ENCODE data around the gene HSPA4. TPM values are rescaled to one million over a fixed set of nuclear protein-coding genes. Genes with fewer than 3 reads are reported as not detected.

HSPA4 gene
- total RNA-seq, 2 donors from 2014 or later: 55.3 to 59.0 TPM

DNA sequence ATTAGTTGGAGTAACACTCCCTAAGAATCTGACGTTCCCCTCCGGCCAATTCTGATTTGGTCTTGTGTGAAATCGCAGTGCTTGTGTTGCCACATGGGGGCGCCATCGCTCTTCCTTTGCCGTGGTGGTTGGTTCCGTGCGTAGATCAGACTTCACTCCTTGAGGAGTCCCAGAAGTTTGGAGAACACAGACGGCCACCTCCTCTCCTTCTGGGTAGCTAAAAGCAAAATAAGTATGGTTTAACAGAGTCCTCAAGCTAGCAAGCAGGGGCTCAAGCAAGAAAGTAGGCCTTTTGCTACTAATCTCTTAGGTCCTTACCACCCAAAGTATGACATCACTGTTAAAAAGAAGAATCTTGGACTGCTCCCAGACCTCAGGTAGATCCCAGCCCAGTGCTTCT, 59.5 kb downstream of the HSPA4 start:
- Histone ChIP-seq H3K27ac (peak overlapping the region in 1 of 2 donors; percentile 33), H3K4me1 (ENCODE audit: control insufficient read depth in 1 of 2, low read depth in 2 of 2) (peaks cover 13 to 19% of the 10 kb centered on the region in 2 donors), H3K36me3 (no peaks in the 10 kb centered on the region), H3K9me3 (no peaks in the 10 kb centered on the region), H3K27me3 (replicated peaks; ENCODE audit: insufficient read depth) (no peaks in the 10 kb centered on the region), H3K4me3 (no peak overlapping the region)
- TF ChIP-seq, protein P1, sequence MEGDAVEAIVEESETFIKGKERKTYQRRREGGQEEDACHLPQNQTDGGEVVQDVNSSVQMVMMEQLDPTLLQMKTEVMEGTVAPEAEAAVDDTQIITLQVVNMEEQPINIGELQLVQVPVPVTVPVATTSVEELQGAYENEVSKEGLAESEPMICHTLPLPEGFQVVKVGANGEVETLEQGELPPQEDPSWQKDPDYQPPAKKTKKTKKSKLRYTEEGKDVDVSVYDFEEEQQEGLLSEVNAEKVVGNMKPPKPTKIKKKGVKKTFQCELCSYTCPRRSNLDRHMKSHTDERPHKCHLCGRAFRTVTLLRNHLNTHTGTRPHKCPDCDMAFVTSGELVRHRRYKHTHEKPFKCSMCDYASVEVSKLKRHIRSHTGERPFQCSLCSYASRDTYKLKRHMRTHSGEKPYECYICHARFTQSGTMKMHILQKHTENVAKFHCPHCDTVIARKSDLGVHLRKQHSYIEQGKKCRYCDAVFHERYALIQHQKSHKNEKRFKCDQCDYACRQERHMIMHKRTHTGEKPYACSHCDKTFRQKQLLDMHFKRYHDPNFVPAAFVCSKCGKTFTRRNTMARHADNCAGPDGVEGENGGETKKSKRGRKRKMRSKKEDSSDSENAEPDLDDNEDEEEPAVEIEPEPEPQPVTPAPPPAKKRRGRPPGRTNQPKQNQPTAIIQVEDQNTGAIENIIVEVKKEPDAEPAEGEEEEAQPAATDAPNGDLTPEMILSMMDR (IDR thresholded peaks at IDR 0.05): peak; percentile 84
- peak; percentile 88 for ATAC-seq (ENCODE audit: insufficient number of reproducible peaks, low FRiP score, low read depth)
- DNase-seq (ENCODE audit: low spot score): peak; percentile 56

DNA sequence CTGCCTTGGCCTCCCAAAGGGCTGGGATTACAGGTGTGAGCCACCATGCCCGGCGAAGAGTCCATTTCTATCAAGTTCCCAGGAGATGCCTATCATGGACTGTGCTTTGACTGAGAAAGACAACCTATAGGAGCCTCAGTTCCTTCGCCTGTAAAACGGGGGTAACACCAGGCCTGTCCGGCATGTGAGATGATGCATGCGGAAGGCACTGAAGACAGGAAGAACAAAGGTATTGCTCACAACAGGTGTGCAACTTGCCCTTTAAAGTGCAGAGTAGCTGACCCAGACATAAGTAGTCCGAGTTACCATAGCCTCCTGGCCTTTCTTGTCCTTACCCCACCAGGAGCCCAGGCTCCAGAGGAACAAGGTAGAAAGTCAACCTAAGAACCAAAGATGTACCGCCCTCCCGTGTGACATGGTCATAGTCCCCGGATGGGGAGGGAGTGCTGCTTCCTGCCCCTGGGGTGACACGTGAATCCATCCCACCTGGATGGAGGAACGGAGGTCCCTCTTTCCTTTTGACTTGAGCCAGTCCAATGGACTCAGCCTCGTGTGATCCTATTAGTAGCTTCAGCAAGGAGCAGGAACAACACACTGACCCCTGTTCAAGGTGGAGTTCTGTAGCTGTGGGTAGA, 60.3 kb downstream of the HSPA4 start:
- TF ChIP-seq, protein P1 (IDR thresholded peaks at IDR 0.05): no peak
- peaks cover 13 to 19% of the 10 kb centered on the region in 2 donors for H3K4me1 ChIP-seq (ENCODE audit: control insufficient read depth in 1 of 2, low read depth in 2 of 2)

DNA sequence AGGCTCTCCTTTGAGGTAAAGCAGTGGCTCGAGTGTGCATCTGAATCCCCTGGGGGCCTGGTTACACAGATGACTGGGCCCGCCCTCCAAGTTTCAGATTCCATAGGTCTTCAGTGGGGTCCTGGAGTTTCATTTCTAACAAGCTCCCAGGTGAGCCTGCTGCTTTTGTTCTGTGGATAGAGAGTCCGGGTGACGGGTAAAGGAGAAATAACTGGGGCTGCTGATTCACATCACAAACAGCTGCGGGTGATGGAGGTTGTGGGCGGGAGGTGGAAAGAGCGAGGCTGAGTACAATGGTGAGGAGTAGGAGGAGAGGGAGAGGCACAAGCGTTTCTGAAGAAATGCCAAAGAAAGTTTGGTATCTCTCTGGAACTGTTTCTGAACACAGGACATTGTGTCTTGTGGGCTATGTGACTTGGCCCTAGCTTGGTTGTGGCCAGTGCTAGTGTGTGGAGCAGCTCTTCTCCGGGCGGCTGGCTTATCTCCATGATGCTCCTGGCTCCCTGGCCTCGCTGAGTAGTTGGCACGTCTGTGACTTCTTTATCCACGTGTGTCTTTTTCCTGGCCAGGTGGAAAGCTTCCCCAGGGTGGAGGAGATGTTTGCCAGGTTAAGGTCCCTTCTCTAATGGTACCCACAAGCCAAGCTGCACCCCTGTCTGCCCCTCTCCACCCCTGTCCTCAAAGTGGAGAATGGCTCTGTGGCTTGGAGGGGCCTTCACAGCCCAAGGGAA, 61.7 kb downstream of the HSPA4 start:
- Histone ChIP-seq H3K27ac (no peak overlapping the region), H3K27me3 (replicated peaks; ENCODE audit: insufficient read depth) (no peaks in the 10 kb centered on the region), H3K9me3 (no peaks in the 10 kb centered on the region), H3K4me1 (ENCODE audit: control insufficient read depth in 1 of 2, low read depth in 2 of 2) (peaks cover 13 to 19% of the 10 kb centered on the region in 2 donors), H3K4me3 (no peak overlapping the region), H3K36me3 (no peaks in the 10 kb centered on the region)
- ATAC-seq (ENCODE audit: insufficient number of reproducible peaks, low FRiP score, low read depth) (no peak), DNase-seq (ENCODE audit: low spot score) (no peak)
- TF ChIP-seq, protein P1 (IDR thresholded peaks at IDR 0.05): no peak

More for the DNA sequence above, 60.3 kb downstream of the HSPA4 start:
- H3K27ac ChIP-seq: no peak overlapping the region
- H3K4me3 ChIP-seq: no peak overlapping the region
- H3K36me3 ChIP-seq: no peaks in the 10 kb centered on the region
- DNase-seq (ENCODE audit: low spot score) (no peak), ATAC-seq (ENCODE audit: insufficient number of reproducible peaks, low FRiP score, low read depth) (no peak)
- no peaks in the 10 kb centered on the region for H3K9me3 ChIP-seq
- H3K27me3 ChIP-seq (replicated peaks; ENCODE audit: insufficient read depth): no peaks in the 10 kb centered on the region

DNA sequence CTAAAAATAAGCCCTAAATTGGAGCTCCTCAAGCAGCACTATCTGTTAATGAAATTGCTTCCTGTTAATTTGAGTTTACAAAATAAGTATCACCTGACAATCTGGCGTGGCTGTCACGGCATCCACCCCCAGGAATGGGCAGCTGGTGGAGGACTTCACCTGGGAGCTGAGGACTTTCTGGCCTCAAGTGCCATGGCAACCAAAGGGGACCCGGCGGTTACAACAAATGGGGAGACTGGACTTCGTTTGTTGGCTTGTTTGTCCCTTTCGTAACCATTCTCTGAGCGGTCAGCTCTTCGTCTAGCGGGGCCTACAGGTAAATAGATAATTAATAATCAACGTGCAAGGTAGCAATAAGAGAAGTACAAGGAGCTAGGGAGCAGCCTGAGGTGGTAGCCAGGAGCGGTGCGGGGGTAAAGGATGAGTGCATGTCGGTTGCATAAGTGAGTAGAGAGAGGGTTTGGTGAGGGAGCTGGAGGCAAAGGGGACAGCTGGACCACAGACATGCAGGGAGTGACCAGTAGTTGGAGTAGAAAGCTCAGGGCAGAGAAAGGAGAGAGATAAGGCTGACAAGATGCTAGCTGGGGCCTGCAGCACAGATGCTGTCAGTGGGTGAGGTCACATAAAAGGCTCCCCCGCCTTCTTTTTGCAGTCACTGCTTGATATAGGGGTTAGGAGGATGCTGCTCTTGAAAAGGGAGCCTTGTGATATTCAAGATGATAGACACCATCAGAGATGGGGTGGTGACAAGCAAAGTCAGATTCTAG, 62.5 kb downstream of the HSPA4 start:
- H3K4me3 ChIP-seq: no peak overlapping the region
- no peaks in the 10 kb centered on the region for H3K9me3 ChIP-seq
- no peaks in the 10 kb centered on the region for H3K27me3 ChIP-seq (replicated peaks; ENCODE audit: insufficient read depth)
- H3K36me3 ChIP-seq: no peaks in the 10 kb centered on the region
- DNase-seq (ENCODE audit: low spot score) (no peak), ATAC-seq (ENCODE audit: insufficient number of reproducible peaks, low FRiP score, low read depth) (no peak)
- H3K27ac ChIP-seq: no peak overlapping the region
- peaks cover 13 to 28% of the 10 kb centered on the region in 2 donors for H3K4me1 ChIP-seq (ENCODE audit: control insufficient read depth in 1 of 2, low read depth in 2 of 2)
- TF ChIP-seq, protein P1 (IDR thresholded peaks at IDR 0.05): no peak

DNA sequence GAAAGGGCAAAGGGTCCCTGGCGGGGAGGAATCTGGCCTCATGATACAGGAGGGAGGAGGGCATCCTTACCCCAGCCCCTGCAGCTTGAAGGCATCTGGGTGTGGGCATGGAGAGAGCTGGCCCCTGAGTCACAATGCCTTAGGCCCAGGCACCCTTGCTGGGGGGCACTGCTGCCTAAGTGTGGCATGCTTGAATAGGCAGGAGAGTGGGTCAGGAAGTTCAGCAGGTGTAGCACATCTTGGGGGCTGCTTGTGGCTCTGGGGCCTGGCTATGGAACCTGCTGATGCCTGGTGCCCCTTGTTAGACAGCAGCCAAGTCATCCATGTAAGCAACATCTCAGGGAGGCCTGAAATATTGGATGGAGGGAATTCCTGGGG, 63.1 kb downstream of the HSPA4 start:
- ATAC-seq (ENCODE audit: insufficient number of reproducible peaks, low FRiP score, low read depth) (no peak), DNase-seq (ENCODE audit: low spot score) (no peak)
- H3K4me1 ChIP-seq (ENCODE audit: control insufficient read depth in 1 of 2, low read depth in 2 of 2): peaks cover 16 to 31% of the 10 kb centered on the region in 2 donors
- no peaks in the 10 kb centered on the region for H3K9me3 ChIP-seq
- H3K36me3 ChIP-seq: no peaks in the 10 kb centered on the region
- no peak overlapping the region for H3K4me3 ChIP-seq
- H3K27ac ChIP-seq: no peak overlapping the region
- H3K27me3 ChIP-seq (replicated peaks; ENCODE audit: insufficient read depth): no peaks in the 10 kb centered on the region
- TF ChIP-seq, protein P1 (IDR thresholded peaks at IDR 0.05): no peak
